Activated naive CD4-positive, alpha-beta T cell treated with Interleukin-2 at 50 U/mL for 16 hours (primary cell): Measurements from ENCODE around the gene DZIP1L.
A peak's percentile ranks its signal among the peaks of the same experiment; 100 is the strongest.
"Not testable (repeated sequence)": the region's sequence is repeated elsewhere in the genome, so short reads cannot be mapped to it uniquely, and the experiment has no call there.

Experiments used
- DNase-seq: peaks from one replicate; pipeline ENCODE4 v3.0.0-alpha.2; 2020

The DZIP1L gene, protein sequence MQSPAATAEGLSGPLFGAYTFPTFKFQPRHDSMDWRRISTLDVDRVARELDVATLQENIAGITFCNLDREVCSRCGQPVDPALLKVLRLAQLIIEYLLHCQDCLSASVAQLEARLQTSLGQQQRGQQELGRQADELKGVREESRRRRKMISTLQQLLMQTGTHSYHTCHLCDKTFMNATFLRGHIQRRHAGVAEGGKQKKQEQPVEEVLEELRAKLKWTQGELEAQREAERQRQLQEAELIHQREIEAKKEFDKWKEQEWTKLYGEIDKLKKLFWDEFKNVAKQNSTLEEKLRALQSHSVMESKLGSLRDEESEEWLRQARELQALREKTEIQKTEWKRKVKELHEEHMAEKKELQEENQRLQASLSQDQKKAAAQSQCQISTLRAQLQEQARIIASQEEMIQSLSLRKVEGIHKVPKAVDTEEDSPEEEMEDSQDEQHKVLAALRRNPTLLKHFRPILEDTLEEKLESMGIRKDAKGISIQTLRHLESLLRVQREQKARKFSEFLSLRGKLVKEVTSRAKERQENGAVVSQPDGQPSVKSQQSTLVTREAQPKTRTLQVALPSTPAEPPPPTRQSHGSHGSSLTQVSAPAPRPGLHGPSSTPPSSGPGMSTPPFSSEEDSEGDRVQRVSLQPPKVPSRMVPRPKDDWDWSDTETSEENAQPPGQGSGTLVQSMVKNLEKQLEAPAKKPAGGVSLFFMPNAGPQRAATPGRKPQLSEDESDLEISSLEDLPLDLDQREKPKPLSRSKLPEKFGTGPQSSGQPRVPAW

DNA sequence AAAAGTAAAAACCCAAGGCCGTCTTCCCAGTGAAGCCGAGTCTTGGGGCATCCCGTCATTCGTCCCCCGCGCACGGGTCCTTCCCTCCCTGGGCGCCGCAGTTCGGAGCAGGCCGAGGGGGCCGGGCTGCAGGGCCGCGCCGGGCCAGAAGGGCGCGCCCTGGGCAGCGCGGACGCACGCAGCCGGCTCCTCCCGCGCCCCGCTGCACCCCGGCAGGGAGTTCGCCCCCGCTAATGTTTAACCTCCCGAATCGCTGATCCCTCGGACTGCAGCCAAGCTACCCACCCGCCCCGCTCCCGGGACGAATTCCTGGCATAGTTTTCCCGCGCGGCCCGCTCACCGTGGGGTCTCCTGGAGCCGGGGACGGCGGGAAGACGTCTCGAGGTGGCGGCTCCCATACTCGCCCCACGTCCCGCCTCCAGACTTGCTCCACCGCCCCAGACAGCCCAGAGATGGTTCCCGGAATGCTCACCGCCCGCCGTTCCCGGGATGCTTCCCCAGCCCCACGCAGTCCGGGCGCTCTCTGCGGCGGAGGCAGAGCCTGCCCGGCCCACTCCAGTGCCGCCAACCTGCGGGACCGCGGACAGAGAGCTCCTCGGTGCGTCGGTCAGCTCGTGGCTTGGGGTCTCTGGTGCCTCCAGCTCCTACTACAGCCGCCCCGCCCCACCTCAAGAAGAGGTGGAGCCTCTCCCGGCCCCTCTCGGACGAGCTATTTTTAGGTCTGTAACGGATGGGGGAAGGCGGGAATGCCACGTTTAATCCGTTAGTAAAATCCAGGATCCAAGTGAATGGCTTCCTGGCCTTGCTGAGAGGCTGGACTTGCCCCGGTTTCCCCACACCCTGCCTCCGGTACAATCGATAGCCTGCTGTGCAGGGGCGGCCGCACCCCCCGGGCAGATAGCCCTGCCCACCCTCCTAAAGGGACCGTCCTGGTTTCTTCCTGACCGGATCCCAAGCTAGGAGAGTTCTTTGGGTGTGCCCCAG lies at the start of gene DZIP1L:
DZIP1L (minus strand) TSS at position 621 of the 984 bp plus-strand sequence. CDS start 11,637 bp downstream, outside the sequence.
- peak; percentile 19 for DNase-seq

DNA sequence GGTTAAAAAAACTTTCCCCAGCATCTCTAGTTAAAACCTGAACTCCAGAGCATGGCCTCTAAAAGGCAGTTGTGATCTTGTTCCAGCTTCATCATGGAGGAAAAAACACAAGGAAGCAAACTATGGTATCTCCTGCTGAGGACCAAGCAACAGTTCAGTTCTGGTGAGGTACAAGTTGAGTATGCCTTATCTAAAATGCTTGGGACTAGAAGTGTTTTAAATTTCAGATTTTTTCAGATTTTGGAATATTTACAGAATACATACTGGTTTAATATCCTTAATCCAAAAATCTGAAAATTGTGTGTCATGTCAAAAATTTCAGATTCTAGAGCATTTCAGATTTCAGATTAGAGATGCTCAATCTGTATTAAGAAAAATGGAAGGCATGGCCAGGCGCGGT lies 49.7 kb upstream of the DZIP1L start:
- no peak for DNase-seq

DNA sequence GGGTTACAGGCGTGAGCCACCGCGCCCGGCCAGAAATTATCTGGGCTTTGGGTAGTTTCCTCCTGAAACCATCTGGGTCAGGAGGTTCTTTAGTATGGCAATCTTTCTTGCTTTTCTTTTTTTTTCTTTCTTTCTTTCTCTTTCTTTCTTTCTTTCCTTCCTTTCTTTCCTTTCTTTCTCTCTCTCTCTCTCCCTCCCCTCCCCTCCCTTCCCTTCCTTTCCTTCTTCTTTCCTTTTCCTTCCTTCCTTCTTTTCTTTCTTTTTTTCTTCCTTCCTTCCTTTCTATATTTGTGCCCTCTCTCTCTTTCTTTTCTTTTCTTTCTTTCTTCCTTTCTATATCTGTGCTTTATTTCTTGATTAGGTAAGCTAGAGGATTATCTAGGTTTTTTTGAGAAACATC lies 42.3 kb upstream of the DZIP1L start:
- DNase-seq, result no peak

DNA sequence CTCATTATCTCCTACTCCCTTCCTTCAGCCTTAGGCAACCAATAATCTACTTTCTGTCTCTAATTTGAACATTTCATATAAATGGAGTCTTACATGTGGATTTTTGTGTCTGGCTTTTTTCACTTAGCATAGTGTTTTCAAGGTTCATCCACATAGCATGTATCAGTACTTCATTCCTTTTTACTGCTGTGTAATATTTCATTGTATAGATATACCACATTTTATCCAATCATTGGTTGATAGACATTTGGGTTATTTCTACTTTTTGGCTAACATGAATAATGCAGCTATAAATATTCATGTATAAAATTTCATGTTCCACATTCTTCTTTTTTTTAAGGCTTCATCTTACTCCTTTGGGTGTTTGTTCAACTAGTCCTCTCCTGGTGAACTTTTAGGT lies 39.1 kb upstream of the DZIP1L start:
- no peak for DNase-seq

DNA sequence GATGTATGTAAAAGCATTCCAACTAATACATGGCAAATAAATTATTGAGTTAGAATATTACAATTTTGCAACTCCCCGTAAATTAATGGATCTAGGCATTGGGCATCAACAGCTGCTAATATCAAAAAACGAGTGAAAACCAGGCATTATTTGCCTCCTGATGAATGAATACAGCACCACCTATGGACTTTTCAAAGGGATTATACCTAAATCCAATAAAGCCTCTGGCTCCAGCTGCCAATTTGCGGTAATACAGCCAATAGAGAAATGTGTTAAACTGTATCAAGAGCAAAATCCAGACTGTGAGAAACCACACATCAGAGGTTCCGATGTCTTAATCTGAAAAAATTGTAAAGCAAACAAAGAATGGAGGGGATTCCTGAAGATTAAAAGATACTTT lies 33.1 kb upstream of the DZIP1L start:
- DNase-seq, result no peak

DNA sequence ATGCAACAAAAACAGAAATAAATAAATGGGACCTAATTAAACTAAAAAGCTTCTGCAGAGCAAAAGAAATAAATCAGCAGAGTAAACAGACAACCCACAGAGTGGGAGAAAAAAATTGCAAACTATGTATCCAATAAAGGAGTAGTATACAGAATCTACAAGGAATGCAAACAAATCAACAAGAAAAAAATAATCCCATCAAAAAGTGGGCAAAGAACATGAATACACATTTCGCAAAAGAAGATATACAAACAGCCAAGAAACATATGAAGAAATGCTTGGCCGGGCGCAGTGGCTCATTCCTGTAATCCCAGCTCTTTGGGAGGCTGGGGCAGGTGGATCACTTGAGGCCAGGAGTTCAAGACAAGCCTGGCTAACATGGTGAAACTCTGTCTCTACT lies 26.8 kb upstream of the DZIP1L start:
- DNase-seq, result not testable (repeated sequence)

GRCh38 chr3:138140940-138141339 lies 25.5 kb upstream of the DZIP1L start:
- DNase-seq, result no peak

- DNase-seq, result no peak
These were observed 24.3 kb upstream of the DZIP1L start for GRCh38 chr3:138139691-138140090.

- DNase-seq, result no peak
These were observed 22.5 kb upstream of the DZIP1L start for GRCh38 chr3:138137861-138138260.

DNA sequence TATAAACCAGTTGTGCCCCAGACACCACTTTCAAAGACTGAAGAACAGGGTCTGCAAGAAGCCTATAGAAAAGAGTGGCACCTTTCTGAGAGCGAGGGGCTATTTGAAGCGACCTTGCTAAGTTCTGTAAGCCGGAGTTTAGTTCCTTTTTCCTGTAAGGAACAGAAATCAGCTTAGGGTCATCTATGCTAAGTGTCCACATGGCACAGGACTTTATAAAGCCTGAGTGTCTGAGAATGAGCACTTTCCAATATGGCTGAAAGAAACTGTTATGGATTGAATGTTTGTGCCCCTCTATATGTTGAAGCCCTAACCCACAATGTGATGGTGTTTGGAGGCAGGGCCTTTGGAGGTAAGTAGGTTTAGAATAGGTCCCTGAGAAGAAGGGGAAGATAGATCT lies 20.8 kb upstream of the DZIP1L start:
- no peak for DNase-seq

DNA sequence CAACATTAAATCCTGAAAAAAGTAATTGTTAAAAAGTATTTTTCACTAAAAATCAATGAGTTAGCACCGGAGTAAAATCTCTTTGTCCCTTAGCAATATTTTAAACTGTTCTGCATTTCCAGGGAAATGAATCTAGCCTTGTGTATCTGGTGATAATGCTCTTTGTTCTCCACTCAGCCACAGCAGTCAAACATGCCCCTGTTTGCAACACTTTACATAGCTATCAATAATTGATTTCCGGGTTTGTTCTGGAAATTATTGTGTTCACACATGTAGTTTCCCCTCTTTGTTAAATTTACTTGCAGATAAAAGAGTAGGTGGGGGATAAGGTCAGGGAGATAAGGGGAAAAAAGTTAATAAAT lies 20.4 kb upstream of the DZIP1L start:
- no peak for DNase-seq

DNA sequence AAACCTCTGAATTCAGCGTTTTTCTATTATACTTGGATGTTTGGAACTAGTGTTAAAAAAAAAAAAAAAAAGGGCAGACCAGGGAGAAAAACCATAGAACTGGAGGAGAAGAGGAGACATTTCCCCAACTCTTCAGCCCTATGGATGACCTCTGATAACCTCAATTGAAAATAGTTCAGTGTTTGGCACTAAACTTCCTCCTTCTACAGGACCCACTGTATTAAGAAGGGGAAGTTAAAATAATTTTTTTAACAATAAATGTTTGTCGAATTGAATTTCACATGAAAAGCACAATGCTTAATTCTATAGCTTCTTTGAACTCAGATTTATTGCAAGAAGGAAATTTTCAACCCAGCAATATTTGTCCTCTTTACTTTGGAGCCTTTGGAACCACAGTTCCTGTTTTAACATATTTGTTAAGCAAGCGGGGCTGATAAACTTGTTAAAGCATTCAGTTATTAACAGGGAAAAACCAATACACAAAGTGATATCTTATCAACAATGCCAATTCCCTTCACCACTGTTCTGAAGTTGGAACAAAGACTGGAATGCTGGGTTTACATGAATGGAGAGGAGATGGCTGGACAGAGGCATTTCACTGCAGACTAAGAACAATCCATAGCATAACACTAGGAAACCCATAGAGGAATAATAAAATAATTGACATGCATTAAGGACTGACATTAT lies 19.9 kb upstream of the DZIP1L start:
- no peak for DNase-seq

- DNase-seq, result no peak
These were observed 16.8 kb upstream of the DZIP1L start, which contains the start of gene A4GNT for GRCh38 chr3:138132239-138132638. TSS of gene A4GNT (minus strand) at chr3:138132390. CDS start at chr3:138131256, 1,134 bp downstream.

DNA sequence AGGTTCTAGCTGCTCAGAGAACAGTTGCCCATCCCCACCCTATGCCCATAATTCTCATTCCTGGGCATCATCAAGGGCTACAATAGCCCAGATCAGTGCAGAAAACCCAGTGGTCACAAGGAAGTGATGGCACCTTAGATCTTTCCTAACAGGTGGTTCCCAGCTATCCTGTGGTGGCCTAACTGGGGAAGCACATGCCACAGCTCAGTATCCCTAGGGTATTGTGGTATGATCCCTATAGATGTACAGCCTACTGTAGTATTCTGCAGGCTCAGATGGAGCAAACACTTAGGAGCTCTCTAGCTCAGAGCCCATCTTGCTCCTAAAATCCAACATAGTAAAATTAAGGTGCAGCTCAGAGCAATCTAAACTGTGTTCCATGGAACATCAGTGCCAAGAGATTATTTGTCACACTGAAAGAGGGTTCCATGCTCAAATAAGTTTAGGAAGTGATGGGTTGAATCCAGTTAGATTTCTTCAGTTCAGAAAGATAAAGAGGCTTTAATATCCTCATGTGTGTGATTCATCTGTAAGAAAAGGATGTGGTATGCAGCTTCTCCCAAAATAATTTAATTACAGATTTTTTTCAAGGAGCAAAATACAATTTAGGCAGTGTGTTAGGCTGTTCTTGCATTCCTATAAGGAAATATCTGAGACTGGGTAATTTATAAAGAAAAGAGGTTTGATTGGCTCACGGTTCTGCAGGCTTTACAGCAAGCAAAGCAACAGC lies 12.4 kb upstream of the DZIP1L start:
- no peak for DNase-seq

- DNase-seq, result no peak
These were observed 10.3 kb upstream of the DZIP1L start for GRCh38 chr3:138125548-138126221.

- no peak for DNase-seq
These were observed 9.4 kb upstream of the DZIP1L start for GRCh38 chr3:138124706-138125355.

DNA sequence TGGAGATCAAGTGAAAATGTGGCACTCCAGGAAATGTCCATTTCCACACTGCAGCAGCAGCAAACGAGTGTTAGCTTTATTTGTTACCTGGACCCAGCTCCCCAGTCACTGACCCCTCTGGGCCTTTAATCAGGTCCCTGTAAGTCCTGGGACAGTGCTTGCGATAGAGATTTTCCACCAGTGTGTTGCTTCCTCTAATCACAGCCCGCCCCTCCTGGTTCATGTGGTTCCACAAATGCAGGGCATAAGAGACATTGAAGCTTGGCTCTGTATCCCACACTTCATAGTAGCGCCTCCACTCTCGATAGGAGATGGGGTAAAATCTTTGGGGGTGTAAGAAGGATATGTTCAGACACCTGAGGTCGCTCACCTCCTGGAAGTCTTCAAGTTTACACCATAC lies 8.8 kb upstream of the DZIP1L start:
- DNase-seq, result no peak

DNA sequence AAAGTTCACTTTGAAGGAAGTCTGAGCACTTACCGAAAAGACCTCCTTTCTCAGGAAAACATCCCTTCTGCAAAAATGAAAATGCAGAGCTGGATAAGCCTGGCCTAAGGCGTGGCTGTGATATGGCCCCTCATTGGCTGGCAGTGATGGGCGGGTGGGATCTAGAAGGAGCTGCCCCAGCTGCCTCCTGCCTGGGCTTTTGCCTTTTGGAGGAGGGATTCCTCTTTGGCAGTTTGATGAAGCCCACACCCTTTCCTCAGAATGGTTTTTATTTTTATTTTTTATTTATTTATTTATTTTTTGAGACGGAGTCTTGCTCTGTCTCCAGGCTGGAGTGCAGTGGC lies 4.0 kb upstream of the DZIP1L start:
- no peak for DNase-seq

GRCh38 chr3:138118612-138119422 lies 3.4 kb upstream of the DZIP1L start:
- DNase-seq, result peak; percentile 61

- DNase-seq, result no peak
These were observed 933 bp downstream of the DZIP1L start for GRCh38 chr3:138114431-138114918.
